Tongue (tissue), 2 donors: ENCODE results near the gene CBFA2T3. TPM values are rescaled to one million over a fixed set of nuclear protein-coding genes. Genes with fewer than 3 reads are reported as not detected.

Experiments used
- DNase-seq: peaks from one replicate; pipeline ENCODE4 v3.0.0-alpha.2; 2015
- total RNA-seq: library from RNA; depleted of rRNA; stranded (reverse); fragments of >200 nt; gene quantifications from one replicate; pipeline ENCODE4 v1.2.3, GENCODE V29; 2014

The CBFA2T3 gene
- total RNA-seq, 1 donor from 2014 or later: 3.6 TPM

DNA sequence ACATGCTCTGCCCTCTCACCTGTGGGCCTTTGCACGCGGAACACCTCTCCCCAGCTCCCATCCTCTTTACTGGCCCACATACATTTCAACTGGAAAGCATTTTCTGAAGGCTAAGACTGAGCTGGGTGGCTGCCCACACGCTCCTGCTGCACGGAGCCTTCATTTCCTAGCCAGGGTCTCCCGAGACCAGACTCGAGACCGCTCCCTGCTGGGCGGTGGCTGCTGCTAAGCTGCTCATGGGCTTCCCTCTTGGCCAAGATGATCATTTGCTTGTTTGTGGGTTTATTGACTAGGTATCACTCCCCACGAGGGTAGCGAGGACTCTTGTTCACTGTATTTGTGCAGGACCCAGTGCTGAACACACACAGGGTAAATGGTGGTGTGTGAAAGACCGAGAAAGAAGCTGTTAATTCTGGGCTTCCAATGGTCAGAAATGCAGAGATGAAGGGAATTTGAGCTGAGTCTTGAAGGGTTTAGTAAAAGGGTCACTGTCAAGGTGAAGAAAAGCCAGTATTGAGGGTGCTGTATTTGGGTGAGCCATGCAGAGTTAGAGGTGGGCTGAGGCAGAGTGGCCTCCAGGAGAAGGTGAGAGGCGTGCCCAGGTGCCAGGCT is 119.2 kb downstream of the CBFA2T3 start:
- DNase-seq: peak; percentile 71

DNA sequence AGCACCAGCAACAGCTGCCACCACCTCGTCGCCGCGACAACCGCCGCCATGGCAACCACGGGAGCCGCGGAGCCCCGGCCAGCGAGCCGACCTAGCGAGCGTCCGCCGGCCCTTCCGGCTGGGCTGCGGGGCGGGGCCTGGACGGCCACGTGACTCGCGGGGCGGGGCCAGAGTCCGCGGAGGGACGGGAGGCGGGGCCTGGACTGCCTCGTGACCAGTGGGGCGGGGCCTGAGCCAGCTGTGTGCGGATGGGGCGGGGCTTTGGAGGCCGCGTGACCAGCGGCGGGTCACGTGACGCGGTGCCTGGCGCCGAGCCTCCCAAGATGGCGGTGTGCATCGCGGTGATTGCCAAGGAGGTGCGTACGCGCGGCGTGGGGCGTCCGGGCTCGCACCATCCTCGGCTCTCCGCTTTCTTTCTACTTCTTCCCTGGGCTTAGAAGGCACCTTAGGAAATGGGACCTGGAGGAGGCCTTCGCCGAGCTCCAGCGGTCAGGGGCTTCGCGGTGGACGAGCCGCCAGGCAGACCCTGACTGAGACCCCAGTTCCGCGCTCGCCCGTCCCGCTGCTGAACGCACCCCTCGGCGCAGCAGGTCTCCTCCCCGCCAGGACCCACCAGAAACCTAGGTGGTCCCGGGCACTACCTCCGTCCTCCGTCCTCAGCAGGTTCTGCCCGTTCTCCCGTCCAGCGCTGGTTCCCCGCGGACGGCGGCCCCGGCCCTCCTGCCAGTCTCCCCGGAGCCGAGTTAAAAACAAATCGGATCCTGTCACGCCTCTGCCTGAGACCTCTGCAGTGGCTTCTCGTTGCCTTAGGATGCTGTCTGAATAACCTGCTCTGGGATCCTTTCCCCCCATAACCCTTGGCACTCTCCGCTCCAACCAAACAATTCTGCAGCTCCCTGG is 119.9 kb downstream of the CBFA2T3 start, which contains the start of the genes GALNS and TRAPPC2L:
Gene GALNS, minus strand, starts transcription at position 120 of the 900 bp plus-strand sequence. Its CDS starts 70 bp downstream, at position 50.
Gene TRAPPC2L, plus strand, starts transcription at position 300 of the 900 bp plus-strand sequence. Its CDS starts 24 bp downstream, at position 324.
- DNase-seq: peak; percentile 99

DNA sequence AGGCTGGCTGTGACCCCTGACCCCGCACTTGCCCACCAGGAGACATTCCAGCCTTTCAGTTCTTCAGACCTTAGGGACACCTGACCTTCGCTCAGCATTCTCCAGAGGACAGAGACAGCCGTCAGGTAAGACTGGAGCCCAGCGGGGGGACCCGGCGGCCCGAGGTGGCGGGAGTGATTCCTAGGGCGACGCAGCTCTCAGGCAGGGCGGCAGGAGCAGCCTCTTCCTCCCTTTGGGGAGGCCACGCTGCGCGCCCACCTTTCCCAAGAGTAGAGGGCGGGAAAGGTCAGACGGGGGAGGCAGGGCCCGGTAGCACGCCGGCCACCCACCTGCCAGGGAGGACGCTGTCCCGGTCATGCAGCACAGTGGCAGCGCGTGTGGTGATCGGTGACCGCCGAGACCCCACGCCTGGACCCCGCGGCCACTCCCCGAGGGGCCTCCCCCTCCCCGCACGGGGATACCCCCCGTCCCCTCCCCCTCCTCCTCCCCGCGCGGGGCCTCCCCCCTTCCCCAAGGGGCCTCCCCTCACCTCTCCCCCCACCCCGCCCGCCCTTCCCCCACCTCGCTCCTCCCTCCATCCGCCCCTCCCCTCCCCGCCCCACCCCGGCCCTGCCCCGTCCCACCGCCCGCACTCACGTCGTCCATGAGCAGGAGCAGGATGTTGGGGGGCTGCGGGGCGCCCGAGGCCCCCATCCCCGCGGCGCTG is 120.7 kb downstream of the CBFA2T3 start:
- no peak for DNase-seq

DNA sequence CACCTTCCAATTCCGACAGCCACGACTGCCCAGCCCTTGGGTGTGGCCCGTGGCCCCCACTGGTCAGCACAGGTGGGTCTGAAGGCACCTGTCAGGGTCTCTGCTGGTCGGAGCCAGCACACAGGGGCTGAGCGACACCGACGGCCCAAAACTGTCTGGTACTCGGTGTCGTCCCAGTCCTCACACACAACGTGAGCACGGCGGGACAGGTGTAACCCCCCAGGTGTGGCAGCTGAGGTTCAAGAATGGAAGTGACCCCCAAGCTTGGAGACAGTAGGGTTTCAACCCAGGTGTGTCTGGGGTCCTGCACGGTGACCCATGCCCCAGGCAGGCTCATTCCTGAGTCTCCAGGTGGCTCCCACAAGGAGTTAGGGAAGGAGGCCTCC is 121.3 kb downstream of the CBFA2T3 start:
- DNase-seq: no peak

DNA sequence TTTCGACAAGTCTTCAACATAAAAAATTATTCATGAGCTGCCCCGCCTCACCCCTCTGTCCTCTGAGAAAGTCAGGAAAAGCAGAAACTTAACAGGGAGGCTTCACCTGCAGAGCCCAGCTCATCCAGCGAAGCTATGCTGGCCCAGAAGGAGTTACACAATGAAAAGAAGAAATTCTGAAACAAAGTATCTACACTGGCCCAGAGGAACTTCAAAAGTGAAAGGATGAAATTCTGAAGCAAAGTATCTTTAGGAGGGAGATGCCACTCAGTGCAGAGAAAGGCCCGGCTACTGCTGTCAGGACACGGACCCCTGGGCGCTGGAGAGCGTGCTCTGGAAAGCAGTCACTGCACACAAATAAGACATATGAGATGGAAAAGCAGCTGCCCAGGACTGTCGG is 121.8 kb downstream of the CBFA2T3 start:
- no peak for DNase-seq

DNA sequence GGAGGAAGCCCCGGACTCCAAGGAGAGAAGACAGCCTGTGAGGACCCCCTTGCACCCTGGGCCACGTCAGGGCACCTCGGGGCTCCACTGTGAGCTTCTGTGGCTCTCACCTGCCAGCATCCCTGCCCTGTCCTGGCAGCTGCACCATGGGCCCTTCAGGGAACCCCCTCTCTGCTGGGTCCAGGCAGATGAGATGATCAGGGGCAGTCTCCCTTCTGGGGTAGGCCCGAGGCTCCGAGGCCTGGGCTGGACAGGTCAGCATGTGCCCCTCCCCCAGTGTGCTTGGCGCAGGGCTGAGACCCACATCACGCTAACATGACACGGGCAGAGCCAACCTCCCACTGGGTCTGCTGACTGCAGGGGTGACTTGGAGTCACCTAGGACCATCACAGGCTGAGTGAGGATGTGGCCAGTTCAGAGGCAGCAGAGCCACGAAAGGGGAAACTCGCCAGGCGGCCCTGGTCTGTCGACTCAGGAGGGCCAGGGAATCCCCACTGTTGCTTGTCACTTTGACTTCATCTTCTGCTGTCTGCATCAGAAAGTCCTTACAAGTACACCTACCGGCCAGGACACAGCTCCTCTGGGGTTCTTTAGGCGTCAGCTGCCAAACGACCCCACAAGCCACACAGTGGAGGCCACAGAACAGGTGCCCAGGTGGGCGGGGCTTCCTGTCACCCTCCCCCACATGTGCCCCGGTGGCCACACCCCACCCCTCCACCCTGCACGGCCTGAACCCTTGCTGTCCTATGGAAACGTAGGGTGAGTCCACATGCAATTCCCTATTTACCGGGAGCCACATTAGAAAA is 122.5 kb downstream of the CBFA2T3 start:
- no peak for DNase-seq

DNA sequence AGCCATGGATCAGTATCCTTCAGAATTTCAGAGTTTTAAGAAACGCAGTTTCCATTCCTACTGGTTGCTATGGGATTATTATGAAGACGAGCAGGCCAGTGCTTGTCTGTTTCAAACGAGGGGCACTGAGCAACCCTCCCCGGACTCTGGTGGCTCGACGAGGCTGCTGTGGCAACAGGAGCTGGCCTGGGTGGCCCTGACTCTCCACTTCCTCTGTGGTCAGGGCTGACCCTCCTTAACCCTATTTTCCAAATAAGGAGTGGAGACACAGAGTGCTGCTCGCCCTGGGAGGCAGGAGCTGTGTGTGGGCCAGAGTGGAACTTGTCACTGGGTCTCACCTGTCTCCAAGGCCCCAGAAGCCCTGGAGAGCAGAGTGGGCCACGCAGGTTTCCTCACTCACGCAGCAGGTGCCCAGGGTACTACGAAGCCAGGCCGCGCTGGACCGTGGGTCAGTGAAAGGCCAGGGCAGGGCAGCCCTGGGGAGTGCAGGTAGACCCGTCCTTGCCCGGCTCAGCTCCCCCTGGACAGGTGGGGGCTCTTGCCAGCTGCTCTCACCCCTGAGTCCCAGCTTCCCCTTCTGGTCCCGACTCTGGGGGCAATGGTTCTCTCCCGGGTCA is 123.6 kb downstream of the CBFA2T3 start:
- no peak for DNase-seq

DNA sequence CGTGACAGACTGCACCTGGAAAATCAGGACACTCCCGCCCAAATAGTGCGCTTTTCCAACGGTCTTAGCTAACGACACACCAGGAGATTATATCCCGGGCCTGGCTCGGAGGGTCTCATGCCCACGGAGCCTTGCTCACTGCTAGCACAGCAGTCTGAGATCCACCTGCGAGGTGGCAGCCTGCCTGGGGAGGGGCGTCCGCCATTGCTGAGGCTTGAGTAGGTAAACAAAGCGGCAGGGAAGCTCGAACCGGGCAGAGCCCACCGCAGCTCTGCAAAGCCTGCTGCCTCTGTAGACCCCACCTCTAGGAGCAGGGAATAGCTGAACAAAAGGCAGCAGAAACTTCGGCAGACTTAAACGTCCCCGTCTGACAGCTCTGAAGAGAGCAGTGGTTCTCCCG is 125.4 kb downstream of the CBFA2T3 start:
- no peak for DNase-seq

DNA sequence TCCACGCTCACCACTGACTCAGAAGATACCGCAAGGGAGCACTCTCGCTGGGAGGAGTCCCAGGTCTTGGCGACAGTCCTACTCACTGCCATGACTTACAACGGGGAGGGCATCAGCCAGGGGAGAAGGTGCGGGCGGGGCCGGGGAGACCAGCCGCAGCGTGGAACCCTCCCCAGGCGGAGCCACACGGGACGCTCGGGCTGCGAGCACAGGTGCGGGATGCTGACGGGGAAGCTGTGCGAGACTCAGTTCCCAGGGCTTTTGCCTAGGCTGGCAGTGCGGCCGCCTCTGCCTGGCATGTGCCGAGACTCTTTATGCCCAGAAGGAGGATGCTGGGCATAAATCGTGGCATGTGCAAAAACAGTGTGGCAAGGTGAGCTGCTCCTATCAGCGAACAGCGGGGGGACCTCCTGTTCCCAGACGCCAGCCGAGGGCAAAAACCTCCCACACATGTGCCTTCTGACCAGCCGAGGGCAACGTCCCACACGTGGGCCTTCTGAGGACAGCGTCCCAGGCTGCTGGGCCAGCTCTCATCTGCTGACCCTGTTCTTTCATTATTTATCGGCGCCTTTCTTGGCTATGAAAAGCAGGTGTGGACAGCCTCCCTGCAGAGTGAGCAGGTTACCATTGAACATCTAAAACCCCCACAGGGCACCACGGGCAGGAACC is 126.3 kb downstream of the CBFA2T3 start:
- no peak for DNase-seq

DNA sequence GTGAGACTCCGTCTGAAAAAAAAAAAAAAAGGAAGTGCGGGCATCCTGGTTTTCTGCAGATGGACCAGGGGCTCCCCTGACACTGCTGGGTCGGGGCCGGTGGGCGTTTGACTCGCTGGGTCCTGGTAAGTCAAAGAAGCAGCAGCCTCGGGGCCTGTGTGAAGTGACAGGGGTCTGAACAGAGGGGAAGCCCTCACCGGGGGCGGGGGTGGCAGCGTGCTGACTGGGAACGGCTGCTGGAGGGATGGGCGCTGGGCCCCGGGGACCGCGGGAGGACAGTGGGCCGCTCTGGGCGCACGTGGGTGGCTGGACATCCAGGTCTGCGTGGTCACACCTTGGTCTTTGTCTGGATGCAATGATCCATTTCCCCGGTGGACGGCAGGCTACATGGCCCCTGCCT is 128.4 kb downstream of the CBFA2T3 start:
- no peak for DNase-seq

DNA sequence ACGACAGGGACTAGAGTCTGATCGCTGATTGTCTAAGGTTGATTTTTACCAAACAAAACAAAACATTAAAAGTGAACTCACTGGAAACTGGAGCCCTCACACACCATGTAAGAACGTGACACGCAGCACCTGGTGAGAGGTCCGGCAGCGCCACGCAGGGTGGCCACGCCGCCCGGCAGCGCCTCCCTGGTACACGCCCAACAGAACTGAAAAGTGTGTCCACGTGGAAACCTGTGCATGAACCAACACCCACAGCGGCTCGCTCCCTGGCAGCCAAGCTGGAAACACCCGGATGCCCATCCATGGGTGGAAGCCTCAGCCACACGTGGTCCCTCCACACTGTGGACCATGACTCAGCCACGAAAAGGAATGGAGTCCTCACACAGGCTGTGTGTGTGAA is 129.4 kb downstream of the CBFA2T3 start:
- no peak for DNase-seq

DNA sequence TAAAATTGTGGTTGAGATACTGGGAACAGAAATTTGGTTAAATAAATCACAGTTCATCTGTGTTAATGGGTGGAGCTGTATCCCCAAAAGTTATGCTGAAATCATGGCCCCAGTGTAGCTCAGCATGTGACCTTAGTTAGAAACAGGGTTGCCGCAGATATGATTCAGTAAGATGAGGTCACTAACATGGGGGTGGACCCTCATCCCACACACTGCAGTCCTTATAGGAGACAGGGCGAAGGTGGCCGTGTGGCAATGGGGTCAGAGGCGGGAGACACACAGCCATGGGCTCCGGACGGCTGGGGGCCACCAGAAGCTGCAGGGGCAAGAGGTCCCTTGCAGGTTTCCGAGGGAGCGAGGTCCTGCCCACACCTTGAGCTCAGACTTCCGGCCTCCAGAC is 130.9 kb downstream of the CBFA2T3 start:
- DNase-seq: no peak

DNA sequence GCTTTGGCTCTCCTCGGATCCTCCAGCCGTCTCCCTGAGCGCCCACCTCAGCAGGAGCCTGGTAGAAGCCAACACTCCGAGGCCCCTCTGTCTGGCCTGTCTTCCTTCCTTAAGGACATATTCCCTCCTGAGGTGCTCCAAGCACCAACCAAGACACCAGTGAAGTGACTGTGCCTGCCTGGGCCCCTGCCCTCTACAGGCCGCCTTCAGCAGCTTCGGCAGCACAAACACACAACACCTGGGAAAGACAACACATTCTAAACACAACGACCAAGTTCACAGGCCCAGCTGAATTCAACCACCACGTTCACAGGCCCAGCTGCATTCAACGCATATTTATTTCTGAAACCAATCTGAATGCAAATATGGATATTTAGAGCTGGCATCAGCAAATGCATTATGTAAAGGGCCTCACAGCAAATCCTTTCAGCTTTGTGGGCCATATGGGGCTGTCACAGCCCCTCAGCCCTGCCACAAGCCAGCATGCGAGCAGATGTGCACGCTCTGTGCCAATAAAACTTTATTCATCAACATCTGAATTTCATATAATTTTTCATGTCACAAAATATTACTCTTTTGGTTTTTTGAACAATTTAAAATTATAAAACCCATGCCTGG is 132.5 kb downstream of the CBFA2T3 start:
- no peak for DNase-seq

DNA sequence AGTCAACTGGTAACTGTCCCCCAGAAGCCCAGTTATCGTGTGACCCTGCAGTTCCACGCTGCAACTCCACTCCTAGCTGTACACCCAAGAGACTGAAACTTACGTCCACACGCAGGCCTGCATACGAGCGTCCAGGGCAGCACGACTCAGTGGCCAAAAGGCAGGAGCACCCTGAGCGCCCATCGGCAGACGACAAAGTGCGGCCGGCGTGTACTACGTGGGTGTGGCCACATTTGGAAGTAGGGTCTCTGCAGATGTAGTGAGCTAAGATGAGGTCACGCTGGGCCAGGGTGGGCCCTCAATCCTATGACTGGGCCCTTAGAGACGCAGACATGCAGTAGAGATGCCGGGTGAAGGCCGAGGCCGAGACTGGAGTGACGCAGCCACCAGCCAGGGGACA is 133.8 kb downstream of the CBFA2T3 start:
- DNase-seq: no peak

DNA sequence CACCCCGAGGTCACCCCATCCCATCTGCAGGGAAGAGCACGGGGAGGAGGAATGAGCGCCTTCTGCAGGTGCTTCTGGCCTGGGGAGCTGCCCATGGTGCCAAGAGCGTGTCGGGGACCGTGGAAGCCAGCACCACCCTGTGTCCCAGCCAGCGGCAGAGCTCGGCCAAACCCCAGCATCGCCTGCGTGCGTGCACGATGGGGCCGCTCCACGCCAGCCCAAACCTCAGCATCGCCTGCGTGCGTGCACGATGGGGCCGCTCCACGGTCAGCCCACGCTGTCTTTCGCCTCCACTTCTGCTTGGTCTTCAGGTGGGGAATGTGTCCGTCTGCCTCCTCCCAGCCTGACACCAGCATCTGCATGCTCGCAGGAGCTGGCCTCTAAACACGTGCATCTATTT is 134.2 kb downstream of the CBFA2T3 start:
- no peak for DNase-seq

DNA sequence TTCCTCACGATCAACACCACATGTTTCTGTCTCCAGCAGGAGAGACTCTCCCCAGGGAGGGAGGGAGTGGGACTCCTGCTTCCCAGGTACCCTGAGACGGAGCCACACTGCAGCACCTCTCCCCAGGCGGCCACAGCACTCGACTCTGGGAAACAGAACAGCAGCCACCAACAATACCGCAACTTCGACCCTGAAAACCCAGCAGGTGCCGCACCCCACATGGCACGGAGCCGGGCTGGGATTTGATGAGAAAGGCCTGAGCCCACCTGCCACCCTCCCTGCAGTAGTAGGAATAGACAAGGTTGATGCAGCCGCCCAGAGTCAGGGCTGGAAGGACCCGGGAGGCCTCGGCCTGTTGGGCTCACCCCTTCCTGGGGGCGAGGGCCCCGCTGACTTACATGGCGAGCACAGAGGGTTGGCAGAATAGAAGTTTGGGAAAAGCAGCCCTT is 134.7 kb downstream of the CBFA2T3 start:
- DNase-seq: no peak

DNA sequence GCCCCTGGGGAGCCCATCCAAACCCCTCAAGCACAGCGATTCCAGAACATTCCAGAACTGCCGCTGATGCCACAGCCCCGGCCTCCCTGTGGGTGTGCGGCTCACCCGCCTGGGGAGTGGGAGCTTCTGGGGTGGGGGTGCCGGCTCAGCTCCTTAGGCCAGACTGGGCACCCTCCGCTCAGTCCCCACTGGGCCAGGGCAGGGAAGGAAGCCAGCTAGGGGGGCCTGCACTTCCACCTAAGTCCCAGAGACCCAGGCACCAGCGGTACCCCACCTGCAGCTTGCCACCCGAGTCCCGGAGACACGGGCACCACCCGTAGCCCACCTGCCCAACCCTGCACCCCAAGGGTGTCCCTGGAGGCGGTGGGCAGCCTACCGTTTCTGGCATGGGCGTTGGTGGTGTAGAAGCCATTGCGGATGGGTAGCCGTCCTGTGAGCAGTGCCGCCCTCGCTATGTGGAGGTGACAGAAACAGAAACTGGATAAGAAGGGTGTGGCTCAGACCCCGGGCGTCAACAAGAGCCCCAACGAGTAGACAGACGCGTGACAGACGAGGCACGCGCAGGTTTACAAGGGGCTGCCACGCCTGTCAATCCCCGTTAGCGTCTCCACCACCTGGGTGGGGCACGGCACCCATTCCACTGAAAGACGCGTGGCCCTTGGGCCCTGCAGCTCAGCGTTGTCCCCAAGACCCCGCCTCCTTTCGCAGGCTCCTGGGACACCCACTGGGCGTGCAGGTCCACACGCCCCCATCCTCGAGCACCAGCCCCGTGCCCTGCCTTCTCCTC is 135.3 kb downstream of the CBFA2T3 start:
- DNase-seq: no peak

DNA sequence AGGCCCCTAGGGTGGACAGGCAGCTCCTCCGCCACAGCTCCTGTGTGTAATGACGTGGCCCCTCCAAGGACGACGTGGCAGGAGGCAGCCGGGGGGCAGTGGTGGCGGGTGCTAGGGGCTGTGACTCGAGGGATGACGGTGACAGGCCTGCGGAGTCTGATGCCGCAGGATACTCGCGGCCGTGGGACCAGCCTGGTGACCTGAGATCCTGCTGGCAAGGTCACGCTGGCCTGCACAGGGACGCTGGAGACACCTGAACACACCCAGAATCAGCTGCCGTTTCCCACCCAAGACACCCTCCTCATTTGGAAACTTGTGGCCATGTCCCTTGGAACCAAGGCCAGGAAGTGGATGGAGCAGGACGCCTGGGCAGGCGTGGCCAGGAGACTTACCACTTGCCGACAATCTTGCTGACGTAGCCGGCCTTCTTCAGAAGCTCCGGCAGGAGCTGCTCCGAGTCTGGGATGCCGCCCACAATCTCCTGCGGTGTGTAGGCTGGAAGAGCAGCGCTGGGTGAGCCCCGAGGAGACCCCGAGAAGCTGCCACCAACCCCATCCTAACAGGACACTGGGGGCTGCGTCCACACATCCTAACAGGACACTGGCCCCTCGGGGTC is 136.3 kb downstream of the CBFA2T3 start:
- no peak for DNase-seq
